Right forelimb (tissue), 1 donor: ENCODE measurements around the gene CIDEA.
A peak's percentile ranks its signal among the peaks of the same experiment; 100 is the strongest.

Experiments
- DNase-seq: peaks from one replicate; pipeline ENCODE4 v3.0.0-alpha.2; 2018

The CIDEA gene

DNA sequence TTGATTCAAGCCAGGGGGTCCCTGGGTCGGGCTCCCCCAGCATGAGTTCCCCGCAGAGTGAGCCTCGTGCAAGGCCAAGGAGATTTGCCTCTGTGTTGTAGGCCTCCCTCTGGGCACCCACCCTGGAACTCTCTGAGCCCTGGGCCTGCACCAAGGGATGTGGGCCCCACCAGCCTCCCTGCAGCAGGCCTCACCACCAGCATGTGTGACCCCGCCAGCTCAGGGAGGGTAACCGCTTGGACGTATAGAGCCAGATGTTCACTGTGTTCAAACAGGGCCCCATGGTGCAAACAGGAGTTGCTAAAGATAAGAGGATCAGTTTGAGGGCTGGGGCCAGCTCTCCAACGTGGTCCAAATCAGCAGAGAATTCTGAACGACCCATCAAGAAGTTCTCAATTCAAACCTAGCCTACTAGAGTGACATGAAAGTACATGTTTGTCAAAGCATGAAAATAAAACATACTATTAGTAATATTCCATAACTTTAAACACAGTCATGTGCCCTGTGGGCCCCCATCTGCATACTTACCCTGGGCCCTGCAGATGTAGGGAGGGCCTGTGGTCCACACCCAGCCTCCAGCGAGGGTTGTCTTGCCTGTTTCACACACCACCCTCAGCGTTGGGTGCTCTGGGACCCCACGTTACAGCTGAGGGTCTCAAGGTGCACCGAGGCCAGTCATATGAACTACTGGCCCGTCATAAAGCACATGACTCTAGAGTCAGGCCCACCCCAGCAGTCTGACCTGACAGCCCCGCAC lies 48.4 kb downstream of the CIDEA start:
- no peak for DNase-seq

GRCh38 chr18:12304351-12305210 lies 50.4 kb downstream of the CIDEA start:
- DNase-seq, result no peak

DNA sequence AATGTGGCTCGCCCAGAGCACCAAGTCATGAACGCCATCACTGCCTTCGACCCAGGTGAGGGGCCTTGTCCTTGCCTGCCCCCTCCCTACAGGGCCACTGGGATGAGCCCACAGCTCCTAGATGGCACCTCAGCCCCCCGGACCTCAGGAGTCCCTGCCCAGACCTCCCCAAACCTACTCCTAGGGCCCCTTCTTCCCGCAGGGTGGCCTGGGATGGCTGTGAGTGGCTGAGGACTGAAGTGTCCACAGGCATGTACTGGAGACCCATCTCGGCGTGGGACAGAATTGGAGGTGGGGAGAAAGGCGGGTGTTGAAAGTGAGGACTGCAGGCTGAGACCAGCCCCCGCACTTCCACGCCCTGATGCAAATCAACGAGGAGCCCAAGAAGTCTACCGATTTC lies 51.0 kb downstream of the CIDEA start:
- DNase-seq, result no peak

DNA sequence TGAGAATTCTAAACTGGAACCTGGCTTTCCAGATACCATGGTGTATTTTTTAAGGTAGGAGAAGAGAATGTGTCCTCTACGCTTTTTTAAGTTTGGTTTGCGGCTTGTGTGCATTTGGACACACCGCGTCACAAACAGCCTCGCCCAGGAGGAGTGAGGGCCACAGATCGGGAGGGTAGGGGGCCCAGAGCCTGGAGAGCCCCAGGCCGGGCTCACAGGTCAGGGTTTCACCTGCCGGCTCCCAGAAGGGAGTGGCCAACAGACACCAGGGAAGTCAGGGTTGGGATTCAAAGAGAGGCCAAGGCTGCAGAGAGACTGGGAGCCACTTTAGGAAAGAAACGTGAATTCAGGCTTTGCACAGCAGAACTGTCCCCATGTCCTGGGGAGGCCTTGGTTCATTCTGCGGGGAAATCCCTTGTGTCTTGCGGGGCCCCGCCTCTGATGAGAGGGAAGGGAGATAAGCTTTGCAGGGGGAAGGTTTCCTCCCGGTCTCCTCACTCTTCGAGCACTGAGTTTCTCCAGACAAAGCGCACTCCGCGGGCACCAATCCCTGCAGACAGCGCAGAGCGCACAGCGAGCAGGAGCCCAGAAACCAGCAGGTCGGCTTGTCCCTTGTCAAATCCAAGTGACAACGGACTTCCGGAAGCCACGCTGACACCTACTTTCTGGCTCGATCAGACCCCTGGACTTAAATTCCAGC lies 51.9 kb downstream of the CIDEA start:
- no peak for DNase-seq

GRCh38 chr18:12306752-12307700 lies 52.9 kb downstream of the CIDEA start:
- peak; percentile 83 for DNase-seq

DNA sequence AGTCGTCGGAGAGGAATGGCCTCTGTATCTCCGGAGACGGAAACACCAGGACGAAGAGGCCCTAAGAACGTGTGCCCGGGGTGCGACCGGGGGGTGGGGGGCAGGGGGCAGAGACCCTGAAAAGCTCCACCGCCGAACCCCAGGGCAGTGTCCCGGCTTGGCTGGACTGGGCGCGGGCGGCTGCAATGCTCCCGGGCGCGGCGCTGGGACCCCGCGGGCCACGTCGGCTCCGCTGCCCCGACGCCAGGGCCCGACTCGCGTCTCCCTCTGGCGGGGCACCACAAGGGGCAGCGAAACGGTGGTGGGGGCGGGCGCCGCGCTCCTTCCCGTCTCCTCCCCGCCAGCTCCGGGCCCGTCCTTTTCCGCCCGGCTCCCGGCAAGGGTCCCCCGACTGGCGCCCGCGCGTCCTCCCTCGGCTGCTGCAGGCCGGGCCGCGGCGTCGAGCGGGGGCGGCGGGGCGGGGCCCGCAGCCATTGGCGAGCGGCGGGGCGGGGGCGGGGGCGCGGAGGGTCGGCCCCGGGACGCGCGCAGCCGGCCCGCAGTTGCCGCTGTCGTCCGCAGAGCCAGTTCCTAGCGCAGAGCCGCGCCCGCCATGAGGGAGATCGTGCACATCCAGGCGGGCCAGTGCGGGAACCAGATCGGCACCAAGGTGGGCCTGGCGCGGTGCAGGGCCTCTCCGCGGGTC lies 53.7 kb downstream of the CIDEA start, which contains the start of gene TUBB6:
TSS of gene TUBB6 (plus strand) at position 541 of the 685 bp plus-strand sequence. CDS start at position 593, 52 bp downstream.
- peak; percentile 89 for DNase-seq

DNA sequence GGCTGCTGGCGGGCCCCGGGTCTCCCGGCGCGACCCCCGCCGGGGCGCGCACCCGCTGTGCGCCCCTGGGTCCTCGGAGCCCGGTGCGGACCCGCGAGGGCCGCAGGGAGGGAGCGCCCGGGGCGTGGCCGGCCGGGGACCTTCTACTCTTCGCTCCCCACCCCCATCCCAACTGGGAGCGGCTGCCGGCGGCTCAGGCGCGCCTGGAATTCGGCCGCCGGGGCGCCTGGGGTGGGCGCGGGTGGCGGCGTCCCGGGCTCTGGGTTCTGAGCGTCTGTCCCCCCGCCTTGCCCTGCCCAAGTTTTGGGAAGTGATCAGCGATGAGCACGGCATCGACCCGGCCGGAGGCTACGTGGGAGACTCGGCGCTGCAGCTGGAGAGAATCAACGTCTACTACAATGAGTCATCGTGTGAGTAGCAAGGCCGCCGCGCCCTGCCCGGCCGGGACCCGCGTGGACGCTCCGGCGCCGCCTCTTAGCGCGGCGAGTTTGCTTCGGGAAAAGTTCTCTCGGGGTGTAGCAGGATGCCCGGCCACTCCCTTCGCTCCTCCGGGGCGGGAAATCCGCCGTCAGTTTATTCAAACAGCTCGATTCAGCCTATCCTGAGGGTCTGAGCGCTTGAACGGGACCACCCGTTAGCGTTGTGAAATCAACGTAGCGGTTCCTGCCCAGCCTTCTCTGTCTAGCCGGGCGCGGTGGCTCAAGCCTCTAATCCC lies 54.4 kb downstream of the CIDEA start:
- DNase-seq, result peak; percentile 86

- no peak for DNase-seq
Observed at GRCh38 chr18:12309683-12310198, 55.6 kb downstream of the CIDEA start.

DNA sequence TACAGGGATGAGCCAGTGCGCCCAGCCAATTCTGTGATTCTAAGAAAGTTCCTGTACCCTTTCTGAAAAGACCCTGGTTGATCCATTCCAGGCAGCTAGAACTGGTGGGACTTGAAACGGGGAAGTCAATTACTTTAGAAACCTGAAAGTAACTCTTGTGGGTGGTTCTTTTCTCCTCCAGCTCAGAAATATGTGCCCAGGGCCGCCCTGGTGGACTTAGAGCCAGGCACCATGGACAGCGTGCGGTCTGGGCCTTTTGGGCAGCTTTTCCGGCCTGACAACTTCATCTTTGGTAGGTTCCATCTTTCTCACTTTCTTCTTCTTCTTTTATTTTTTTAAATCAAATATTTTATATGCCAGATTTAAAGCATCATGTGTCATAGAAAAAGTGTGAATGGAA lies 56.6 kb downstream of the CIDEA start:
- DNase-seq, result no peak

- DNase-seq, result no peak
Observed at GRCh38 chr18:12312976-12313375, 58.8 kb downstream of the CIDEA start.

- no peak for DNase-seq
Observed at GRCh38 chr18:12313530-12314245, 59.5 kb downstream of the CIDEA start.

- no peak for DNase-seq
Observed at GRCh38 chr18:12314591-12315305, 60.6 kb downstream of the CIDEA start.

GRCh38 chr18:12315490-12315889 lies 61.3 kb downstream of the CIDEA start:
- no peak for DNase-seq

- DNase-seq, result no peak
Observed at GRCh38 chr18:12315911-12316310, 61.8 kb downstream of the CIDEA start.

- no peak for DNase-seq
Observed at GRCh38 chr18:12317664-12318333, 63.6 kb downstream of the CIDEA start.

GRCh38 chr18:12318334-12318697 lies 64.2 kb downstream of the CIDEA start:
- no peak for DNase-seq

- no peak for DNase-seq
Observed at GRCh38 chr18:12318857-12319256, 64.7 kb downstream of the CIDEA start.

- DNase-seq, result no peak
Observed at GRCh38 chr18:12321333-12321732, 67.2 kb downstream of the CIDEA start.
